ENCODE results near the gene ACOX3.

GRCh38 chr4:8473198-8473919 lies 32.8 kb upstream of the ACOX3 start:
- TF ChIP-seq CTCF (IDR thresholded peaks at IDR 0.05): no peak
- no peak for TF ChIP-seq POLR2A (IDR thresholded peaks at IDR 0.05)
- TF ChIP-seq POLR2AphosphoS5 (IDR thresholded peaks at IDR 0.05): no peak
- TF ChIP-seq EP300 (IDR thresholded peaks at IDR 0.05): no peak
